GM20000 (cell line): ENCODE results near the gene KRTAP4-12.
"Not testable (repeated sequence)": the region's sequence is repeated elsewhere in the genome, so short reads cannot be mapped to it uniquely, and the experiment has no call there.

Experiments used
- DNase-seq: peaks from one replicate; pipeline ENCODE4 v3.0.0; 2012; ENCODE audit warnings: low spot score
- TF ChIP-seq, protein P1 (sequence below): IDR thresholded peaks from 2 replicates; pipeline ENCODE4 v1.5.1; 2012; ENCODE audit warnings: mild to moderate bottlenecking, control low read depth; ENCODE audit errors: extremely low read depth, missing control alignments

The KRTAP4-12 gene

GRCh38 chr17:41121742-41122141, 2.2 kb downstream of the KRTAP4-12 start:
- no peak for DNase-seq

DNA sequence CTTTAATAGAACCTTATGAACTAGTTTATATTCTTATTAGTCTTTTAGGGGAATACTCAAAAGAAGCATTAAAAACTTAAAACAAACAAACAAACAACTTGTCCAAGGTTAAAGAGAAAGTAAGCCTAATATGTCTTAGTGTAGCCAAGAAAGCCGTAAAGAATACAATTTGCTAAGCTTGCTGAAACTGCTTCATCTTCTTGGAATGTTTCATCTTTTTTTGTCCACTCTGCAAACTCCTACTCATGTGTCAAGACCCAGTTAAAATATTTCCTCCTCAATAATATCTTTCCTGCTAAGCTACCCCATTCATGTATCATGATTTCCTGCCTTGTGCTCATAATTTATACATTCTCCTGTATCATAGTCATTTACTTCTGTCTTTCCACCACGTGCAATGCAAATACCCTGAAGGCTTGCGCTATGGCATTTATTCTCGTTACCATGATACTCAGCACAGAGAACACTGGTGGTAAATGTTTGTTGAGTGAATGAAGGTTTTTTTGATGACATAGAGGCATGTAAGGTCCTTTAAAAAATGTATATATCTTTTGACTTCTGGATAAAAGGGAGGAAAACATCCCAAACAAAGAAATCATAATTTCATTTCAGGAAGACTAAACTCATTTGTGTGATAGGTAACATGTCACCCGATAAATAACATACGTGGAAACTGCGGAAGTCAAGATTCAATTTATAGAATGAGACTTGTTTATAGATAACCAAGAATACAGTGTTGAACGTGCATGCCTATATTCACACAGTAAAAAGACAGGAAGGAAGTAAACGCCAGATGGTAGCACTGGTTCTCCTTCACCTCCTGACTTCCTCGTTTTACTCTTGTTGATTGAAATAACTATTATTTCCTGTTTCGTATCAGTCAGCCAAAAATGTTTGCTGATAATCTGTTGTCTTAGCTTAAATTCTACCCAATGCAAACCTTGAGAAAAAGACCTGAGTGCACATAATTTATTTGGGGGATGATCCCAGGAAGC, 4.0 kb downstream of the KRTAP4-12 start:
- not testable (repeated sequence) for DNase-seq

More at GRCh38 chr17:41121742-41122141, 2.2 kb downstream of the KRTAP4-12 start:
- TF ChIP-seq, protein P1, sequence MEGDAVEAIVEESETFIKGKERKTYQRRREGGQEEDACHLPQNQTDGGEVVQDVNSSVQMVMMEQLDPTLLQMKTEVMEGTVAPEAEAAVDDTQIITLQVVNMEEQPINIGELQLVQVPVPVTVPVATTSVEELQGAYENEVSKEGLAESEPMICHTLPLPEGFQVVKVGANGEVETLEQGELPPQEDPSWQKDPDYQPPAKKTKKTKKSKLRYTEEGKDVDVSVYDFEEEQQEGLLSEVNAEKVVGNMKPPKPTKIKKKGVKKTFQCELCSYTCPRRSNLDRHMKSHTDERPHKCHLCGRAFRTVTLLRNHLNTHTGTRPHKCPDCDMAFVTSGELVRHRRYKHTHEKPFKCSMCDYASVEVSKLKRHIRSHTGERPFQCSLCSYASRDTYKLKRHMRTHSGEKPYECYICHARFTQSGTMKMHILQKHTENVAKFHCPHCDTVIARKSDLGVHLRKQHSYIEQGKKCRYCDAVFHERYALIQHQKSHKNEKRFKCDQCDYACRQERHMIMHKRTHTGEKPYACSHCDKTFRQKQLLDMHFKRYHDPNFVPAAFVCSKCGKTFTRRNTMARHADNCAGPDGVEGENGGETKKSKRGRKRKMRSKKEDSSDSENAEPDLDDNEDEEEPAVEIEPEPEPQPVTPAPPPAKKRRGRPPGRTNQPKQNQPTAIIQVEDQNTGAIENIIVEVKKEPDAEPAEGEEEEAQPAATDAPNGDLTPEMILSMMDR = no peak

- TF ChIP-seq, protein P1 = no peak
- DNase-seq = no peak
Measured at GRCh38 chr17:41118721-41119120, 5.3 kb downstream of the KRTAP4-12 start.

GRCh38 chr17:41117846-41118386, 6.1 kb downstream of the KRTAP4-12 start, which contains the start of gene KRTAP4-11:
TSS of gene KRTAP4-11 (minus strand) at chr17:41118373. CDS start at chr17:41118315, 58 bp downstream.
- DNase-seq = not testable (repeated sequence)

DNA sequence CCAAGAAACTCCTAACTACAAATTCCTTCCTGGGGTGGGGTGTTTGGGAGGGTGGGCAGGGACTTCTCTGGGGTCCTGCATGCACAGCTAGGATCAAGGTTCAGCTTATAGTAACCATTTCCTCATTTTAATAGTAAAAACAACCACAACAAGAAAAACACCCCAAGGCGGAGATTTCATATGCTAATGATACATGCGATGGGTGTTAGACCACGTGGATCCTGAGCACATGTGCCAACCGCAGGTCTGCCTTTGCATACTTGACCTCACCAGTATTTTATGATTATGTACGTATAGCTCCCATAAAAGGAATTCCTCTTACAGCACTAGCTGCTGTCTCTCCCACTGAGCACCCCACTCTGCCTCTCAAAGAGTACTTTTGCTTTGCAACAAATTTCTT, 7.7 kb downstream of the KRTAP4-12 start:
- TF ChIP-seq, protein P1 = no peak
- no peak for DNase-seq

DNA sequence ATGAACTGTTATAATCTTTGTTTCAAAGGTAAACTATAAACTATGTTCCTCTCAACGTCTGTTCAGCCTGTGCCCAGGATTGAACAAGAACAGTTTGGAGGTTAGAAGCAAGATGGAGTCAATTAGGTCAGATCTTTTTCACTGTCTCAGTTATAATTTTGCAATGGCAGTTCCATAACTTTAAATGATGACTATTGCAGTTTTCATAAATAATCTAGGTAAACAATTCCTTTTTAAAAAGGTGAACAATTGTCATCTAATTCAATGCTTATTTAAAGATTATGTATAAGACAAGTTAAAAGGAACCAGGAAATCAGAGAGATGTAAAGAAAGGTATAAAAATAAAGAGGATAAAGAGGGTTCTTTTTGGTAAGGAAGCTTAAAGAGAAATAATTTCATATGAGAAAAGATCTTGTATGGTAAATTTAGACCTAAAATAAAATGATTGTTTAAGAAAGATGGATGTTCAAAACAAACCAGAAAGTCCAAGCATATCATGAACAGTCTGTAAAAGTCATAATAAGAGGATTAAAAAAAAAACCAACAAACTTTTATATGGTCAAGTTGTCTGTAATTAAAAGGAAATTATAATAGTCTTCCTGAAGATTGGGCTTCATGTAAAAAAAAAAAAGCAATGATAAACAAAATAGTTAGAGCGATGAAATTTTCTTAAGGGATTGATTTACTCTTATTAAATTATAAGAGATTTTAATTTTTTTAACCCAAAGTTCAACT, 12.7 kb downstream of the KRTAP4-12 start:
- TF ChIP-seq, protein P1 = no peak

DNA sequence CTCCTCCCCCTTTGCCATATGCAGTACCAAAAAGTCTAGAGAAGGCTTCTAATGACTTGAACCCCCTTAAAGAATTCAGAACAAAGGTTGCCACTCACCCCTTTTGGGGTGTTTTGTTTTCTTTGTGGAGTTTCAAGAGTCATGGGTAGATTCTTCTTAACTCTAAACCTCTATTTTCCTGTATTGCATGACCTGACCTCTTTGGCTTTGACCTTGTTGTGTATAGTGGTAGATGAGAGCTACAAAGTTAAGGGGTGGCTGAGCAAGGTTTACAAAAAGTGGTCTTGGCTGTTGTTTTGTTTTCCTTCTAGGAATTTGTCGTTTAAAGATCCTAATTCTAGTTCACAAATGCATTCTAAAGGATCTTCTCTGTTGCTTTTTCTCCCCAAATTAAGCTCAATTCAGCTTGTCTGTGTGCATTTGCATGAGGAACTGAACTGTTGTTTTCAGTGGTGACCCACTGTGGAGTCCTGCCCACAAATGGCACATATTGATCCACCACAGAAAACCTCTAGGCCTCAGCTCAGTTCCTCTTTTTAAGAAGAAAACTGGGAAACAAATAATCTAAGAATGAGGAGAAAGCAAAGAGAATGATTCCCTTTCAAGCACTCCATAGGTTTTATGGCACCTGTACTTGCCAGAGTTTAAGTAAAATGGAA, 15.1 kb downstream of the KRTAP4-12 start:
- not testable (repeated sequence) for DNase-seq

More for the DNA sequence above, 12.7 kb downstream of the KRTAP4-12 start:
- DNase-seq = no peak

- TF ChIP-seq, protein P1 = no peak
- no peak for DNase-seq
Measured at GRCh38 chr17:41107941-41108450, 16.0 kb downstream of the KRTAP4-12 start.

DNA sequence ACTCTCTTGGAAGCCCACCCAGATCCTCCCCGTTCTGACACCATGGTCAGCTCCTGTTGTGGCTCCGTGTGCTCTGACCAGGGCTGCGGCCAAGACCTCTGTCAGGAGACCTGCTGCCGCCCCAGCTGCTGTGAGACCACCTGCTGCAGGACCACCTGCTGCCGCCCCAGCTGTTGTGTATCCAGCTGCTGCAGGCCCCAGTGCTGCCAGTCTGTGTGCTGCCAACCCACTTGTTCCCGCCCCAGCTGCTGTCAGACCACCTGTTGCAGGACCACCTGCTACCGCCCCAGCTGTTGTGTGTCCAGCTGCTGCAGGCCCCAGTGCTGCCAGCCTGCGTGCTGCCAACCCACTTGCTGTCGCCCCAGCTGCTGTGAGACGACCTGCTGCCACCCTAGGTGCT, 18.6 kb downstream of the KRTAP4-12 start, which contains the start of gene KRTAP4-9:
KRTAP4-9 (plus strand) TSS at position 43 of the 400 bp plus-strand sequence; CDS start at position 43, 0 bp downstream.
- DNase-seq = not testable (repeated sequence)

DNA sequence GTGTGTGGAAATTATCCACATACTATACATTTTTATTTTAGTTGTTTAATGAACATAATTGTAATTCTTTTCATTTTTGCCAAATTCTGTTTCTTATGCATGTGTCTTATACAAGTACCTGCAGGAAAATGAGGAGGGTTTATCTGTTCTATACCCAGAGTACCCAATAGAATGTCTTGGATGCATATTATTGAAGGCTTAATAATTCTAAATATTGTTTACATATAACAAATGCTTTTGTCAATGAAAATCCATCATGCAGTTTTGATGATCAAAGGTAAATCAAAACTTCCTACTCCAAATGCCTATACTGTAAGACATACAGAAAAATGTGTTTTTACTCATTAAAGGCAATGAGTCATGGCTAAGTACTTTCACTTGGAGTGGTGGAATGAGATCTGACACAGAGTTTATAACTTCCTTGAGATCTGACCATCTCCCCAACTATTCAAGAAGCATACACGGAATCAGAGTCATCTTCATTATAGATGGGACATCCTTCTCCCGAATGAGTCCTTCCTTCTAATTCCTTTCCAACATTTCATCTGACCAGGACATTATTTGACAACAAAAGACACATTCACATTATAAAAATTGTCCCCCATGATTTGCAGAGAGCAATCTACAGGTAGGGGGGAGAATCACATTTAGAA, 19.5 kb downstream of the KRTAP4-12 start:
- DNase-seq = not testable (repeated sequence)
